HG02840 (cell line): ENCODE data around the gene TPSAB1.
"Not testable (repeated sequence)": the region's sequence is repeated elsewhere in the genome, so short reads cannot be mapped to it uniquely, and the experiment has no call there.

Experiments used
- ATAC-seq: cut with Tn5 transposase; IDR thresholded peaks from one replicate; pipeline ENCODE4 v1.9.1; 2021; ENCODE audit warnings: mild to moderate bottlenecking, moderate library complexity, moderate number of reproducible peaks; ENCODE audit not compliant: unreplicated experiment, low FRiP score

TPSAB1 gene

DNA sequence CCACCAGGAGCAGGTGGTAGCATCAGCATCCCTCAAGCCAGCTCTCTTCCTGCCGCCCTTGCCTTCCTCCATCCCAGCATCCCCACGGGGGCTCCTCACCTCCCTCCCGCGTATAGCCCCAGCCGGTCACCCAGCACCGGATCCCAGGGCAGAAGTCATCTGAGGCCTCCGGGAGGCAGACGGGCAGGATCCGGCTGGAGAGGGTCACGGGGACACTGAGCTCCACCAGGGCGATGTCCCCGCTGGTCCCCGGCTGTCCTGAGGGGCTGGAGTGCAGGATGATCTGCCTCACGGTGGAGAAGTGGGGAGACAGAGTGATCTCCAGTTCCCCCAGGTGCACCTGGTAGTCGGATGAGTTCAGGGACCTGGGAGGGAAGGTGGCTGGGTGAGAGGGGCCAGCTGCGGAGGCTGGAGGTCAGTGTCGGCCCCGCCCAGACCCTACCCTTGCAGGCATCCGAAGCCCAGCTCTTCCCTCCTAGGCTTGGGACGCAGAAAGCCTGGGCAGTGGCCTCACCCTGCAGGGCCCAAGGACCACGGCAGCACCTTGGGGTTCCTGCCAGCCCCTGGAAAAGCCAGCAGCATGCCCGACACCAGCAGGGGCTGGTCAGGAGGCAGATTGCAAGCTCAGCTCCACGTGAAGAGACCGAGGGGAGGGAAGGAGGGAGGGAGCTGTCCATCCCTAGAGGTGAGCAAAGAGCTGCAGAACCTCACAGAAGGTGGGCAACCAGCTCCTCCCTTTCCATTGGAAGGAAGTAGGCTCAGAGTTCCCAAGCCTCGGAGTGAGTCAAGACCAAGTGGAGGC, 17.8 kb upstream of the TPSAB1 start:
- no peak for ATAC-seq

DNA sequence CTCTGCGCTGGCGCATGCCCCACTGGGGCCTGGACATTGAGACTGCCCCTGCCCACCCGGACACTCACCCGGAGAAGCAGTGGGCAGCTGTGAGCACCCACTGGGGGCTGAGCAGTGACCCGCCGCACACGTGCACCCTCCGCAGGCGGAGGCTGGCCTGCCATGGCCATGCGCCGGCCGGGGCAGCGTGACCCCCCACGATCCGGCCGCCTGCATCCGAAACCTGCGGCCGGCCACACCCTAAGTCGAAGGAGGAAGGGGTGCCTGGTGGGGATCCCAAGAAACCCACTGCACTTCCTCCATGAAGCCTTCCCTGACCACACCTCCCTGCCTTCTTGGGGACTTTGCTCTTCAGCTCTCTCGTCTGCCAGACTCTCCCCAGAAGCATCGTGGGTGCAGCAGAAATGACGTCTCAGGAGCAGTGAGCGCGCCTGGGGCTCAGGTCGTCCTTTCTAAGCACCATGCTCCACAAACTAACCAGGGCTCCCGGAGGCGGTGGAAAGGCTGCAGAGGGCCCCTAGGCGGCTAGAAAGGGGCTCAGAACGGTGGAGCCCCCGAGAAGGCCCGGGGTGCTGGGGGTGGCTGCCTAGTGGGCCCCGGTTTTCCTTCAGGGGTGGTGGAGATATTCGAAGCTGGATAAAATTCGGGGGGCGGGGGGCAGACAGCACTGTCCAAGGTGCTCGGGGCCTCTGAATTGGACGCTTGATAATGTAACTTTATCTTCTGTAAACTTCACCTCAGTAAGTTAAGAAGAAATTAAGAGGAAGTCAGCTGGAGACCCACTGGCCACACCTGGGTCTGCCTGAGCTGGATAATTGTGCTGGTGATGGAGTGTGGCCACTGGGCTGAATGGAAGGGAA, 16.9 kb upstream of the TPSAB1 start:
- no peak for ATAC-seq

DNA sequence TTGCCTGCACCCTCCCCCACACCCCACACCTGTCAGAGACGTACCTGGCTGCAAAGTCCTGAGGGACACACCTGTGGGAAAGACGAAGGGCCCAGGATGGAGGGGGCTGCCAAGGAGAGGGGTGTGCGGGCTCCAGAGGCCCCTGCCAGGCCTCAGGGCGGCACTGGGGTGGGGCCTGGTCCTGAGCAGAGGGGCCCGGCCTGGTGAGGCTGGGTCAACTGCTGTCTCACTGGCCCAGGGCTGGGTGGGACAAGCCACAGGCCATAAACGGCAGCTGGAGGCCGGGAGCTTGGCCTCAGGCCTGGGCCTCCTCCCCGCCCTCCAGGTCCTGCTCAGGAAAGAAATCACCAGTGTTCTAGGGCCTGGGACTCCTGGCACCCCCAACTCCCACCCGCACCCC, 15.9 kb upstream of the TPSAB1 start:
- no peak for ATAC-seq

DNA sequence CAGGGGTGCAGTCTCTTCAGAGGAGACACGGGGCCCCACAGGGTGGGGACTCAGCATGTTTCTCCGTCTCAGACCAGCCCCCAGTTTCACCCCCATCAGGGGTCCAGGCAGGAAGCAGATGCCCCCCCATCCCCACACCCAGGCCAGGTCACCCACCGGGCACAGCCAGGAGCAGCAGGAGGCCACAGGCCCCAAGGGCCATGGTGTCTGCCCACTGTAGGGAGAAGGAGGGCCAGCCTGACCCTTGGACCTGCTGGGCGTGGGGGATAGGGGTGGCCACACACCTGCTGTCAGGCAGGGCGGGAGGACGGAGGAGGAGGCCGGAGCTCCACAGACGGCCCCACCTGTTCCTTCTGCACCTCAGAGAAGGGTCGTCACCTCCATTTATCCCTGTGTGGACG, 15.5 kb upstream of the TPSAB1 start, which contains the start of gene TPSG1:
Gene TPSG1 (minus strand): TSS at position 218 of the 401 bp plus-strand sequence. CDS start 16 bp downstream, at position 202.
- ATAC-seq: no peak

DNA sequence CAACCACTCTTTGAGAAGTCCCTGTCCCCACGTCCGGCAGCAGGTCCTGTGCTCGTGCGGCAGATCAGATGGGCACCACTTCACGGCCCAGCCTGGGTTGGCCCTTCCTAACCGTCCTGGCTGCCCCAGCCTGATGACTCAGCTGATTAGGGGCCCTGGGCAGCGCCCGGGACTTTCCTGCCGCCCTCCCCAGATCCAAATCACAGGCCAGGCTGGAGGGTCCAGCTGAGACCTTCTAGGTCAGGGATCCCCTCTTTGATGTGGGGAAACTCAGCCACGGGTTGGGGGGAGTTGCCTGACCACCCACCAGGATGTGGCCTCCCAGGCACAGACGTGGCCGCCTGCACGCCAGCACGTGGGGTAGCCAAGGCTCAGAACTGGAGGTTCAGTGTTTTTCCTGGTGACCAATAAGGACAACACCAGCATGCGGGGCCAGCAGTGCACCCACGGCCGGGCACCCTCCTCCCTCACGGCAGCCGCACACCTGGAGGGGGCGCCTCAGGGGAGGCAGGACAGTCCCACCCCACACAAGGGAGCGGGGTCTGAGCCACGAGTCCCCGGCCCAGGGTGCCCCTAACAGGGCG, 14.7 kb upstream of the TPSAB1 start:
- not testable (repeated sequence) for ATAC-seq

DNA sequence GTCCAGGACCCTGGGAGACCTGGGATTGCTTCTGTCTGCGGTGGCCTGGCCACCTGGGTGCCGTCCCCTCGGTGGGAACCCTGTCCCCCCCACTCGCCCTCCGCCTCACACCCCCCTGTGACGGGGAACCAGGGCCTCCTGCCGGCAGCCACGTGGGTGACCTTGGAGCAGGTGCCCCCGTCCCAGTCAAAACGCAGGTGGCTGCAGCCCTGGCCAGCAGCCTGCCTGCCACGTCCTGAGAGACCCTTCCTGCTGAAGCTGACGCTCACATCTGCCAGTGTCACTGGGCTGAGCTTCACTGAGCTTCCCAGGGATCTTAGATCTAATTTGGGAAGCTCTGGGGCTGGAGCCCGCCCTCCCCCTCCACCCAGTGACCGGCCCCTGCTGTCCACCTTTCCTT, 13.8 kb upstream of the TPSAB1 start:
- not testable (repeated sequence) for ATAC-seq

DNA sequence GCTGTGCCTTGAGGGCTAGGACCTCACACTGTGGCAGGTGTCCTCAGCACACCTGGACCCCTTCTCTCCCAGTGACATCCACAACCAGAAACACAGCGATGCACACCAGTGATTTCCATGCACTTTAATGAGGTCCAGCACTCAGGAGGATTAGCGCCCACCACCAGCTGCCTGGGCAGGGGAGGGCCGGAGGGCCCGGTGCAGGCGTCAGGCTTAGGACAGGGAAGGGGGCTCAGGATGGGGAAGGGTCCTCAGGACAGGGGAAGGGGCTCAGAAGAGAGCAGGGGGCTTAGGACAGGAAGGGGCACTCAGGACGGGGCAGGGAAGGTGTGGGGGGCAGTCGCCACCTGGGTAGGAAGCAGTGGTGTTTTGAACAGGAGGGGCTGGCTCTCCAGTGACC, 12.3 kb upstream of the TPSAB1 start:
- ATAC-seq: not testable (repeated sequence)

DNA sequence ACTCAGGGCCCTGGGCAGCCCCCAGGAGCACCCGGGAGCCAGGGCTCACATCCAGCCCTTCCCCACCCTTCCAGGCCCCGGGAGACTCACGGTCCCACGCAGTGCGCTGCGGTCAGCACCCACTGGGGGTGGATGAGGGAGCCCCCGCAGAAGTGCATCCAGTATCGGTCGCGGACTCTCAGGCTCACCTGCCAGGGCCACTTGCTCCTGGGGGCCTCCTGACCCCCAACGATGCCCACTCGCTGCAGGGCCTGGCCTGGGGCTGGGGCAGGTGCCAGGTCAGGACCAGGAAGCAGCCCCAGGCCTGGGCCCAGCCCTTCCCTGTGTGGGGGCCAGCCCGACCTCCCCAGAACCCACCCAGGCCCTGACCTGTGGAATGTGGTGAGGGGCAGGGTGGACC, 11.0 kb upstream of the TPSAB1 start:
- ATAC-seq: not testable (repeated sequence)

DNA sequence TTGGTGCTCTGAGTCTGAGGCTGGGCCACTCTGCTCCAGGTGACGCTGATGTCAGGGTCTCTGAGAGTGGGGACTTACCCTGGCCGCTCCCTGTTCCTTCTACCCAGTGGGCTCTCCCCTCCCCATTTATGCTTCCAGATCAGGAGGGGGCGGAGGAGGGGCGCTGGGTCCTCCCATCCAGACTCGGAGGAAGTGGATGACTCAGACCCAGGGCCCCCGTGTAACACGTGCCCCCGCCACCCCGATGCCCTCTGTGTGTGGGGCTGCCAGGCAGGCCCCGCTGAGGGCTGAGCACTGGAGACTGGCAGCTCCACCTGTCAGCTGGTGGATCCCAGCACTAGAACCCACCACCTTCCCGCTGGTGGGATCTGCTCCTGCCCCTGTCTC, 10.4 kb upstream of the TPSAB1 start, which contains the start of gene TPSB2:
Gene TPSB2 (minus strand): TSS at position 101 of the 387 bp plus-strand sequence. CDS start 233 bp downstream, outside the sequence.
- not testable (repeated sequence) for ATAC-seq

DNA sequence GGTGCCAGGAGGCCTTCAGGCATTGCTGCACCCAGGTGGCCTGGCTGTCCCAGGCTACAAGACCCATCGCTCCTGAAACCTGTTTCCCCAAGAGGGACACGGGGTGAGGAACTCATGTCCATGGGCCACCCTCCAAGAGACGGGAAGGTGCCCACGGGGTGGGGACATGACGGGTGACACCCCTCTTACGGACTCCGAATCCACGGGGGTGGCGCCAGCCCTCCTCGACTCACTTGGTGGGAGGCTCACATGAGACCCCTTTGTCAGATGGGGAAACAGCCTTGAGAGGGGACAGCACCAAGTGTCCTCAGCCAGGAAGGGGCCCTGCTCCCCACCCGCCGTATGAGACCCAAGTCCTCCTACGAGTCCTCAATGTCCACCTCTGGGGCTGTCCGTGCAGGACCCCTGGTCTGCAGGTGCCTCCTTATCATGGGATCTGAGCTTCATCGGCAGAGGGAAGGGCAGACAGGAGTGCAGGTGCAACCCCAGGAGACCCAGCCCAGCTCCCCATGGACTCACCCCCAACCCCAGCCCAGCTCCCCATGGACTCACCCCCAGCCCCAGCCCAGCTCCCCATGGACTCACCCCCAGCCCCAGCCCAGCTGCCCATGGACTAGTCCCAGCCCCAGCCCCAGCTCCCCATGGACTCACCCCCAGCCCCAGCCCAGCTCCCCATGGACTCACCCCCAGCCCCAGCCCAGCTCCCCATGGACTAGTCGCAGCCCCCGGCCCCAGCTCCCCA, 9.9 kb upstream of the TPSAB1 start:
- ATAC-seq: not testable (repeated sequence)

DNA sequence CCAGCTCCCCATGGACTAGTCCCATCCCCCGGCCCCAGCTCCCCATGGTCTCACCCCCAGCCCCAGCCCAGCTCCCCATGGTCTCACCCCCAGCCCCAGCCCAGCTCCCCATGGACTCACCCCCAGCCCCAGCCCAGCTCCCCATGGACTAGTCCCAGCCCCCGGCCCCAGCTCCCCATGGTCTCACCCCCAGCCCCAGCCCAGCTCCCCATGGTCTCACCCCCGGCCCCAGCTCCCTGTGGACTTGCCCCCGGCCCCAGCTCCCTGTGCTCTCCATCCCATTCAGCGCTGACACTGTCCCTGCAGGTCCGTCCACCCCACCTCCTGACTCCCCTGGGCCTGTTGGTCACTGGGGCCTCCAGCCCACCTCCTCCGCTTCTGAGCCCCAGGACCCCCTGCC, 9.2 kb upstream of the TPSAB1 start:
- ATAC-seq: not testable (repeated sequence)

DNA sequence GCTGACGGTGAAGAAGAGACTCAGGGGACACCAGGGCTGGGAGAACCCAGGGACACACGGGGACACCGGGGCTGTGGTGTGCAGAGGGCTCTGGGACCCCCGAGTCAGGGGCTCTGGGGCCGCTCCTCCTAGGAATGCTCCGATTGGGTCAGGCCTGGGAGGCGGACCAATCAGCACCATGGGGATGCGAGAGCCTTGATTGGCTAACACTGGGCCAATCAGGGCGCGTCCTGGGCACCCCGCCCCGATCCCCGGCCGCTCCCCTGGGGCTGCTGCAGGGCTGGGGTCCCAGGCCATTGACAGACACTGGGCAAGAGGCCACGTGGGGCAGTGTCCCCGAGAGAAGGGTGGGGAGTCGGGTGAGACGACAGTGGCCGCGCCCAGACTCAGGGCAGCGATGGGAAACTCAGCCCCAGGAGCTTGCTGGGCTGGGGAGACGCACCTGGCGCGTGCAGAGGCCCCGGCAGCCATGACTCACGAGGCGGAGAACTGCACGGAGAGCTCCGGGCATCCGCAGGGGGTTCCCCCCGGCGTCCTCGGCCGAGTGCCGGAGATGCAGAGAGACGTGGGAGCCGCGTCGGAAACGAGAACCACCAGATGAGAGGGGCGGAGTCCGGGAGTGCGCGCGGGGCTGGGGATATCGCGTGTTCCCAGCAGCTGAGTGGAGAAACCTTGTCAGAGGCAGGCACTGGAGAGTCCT, 8.3 kb upstream of the TPSAB1 start:
- ATAC-seq: not testable (repeated sequence)

DNA sequence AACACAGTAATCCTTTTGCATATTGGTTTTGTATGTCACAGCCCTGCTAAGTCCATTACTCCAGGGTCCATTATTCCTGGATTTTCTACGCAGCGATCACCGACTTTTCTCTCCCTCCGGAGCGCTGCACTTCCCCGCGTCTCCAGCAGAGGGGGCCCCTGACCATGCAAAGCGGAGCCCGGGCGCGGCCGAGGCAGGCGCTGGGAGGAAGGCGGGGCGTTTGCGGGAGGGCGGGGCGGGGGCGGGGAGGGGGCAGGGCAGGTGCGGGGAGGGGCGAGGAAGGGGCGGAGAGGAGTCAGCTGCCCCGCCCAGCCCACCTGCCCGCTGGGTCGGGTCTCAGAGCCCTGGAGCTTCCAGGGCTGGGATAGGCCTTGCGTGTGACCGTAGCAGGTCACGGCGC, 3.8 kb upstream of the TPSAB1 start:
- ATAC-seq: not testable (repeated sequence)

DNA sequence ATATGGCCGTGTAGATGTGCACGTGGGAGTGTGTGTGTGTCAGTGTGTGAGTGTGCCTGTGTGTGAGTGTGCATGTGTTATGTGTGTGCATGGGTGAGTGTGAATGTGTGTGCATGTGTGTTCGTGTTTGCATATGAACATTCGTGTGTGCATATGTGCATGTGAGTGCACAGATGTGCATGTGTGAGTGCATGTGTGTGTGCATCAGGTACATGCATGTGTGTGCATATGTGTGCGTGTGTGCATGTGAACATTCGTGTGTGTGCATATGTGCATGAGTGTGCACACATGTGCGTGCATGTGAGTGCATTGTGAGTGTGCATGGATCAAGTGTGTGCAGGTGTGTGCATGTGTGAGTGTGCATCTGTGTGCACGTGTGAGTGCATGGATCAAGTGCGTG, 2.5 kb upstream of the TPSAB1 start:
- ATAC-seq: no peak

DNA sequence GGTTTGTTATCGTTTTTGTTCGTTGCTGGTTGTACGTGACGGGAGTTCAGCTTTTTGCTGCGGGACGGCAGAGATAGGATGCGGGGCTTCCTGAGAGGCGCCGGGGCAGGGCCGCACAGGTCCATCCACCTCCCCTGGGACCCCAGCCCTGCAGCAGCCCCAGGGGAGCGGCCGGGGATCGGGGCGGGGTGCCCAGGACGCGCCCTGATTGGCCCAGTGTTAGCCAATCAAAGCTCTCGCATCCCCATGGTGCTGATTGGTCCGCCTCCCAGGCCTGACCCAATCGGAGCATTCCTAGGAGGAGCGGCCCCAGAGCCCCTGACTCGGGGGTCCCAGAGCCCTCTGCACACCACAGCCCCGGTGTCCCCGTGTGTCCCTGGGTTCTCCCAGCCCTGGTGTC, 1.6 kb upstream of the TPSAB1 start:
- not testable (repeated sequence) for ATAC-seq

DNA sequence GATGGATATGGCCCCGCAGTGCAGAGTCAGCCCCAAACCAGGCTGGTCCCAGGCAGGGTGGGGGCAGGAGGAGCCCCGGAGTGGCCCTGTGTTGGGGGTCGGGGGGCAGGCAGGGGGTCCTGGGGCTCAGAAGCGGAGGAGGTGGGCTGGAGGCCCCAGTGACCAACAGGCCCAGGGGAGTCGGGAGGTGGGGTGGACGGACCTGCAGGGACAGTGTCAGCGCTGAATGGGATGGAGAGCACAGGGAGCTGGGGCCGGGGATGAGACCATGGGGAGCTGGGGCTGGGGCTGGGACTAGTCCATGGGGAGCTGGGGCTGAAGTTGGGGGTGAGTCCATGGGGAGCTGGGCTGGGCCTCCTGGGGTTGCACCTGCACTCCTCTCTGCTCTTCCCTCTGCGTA, 930 bp upstream of the TPSAB1 start:
- not testable (repeated sequence) for ATAC-seq

DNA sequence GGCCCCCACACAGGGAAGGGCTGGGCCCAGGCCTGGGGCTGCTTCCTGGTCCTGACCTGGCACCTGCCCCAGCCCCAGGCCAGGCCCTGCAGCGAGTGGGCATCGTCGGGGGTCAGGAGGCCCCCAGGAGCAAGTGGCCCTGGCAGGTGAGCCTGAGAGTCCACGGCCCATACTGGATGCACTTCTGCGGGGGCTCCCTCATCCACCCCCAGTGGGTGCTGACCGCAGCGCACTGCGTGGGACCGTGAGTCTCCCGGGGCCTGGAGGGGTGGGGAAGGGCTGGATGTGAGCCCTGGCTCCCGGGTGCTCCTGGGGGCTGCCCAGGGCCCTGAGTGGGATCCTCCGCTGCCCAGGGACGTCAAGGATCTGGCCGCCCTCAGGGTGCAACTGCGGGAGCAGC, 576 bp downstream of the TPSAB1 start:
- not testable (repeated sequence) for ATAC-seq

DNA sequence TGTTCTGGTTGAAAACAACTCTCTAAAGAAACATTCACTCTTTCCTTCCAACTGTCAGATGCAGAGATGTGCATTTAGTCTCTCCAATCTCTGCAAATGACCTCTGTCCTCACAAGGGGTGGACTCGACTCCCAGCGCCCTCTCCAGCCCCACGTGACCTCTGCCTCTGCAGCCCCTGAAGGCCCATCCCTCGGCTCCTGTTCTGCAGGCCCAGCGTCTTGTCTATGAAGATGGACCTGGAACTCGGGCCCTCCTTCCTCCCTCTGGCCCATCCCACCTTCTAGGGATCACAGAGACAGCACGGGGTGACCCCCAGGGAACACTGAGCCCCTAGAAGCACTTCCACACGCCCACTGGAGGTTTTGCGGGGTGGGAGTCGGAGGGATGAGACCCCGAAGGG, 2.9 kb downstream of the TPSAB1 start:
- not testable (repeated sequence) for ATAC-seq
